H1 (cell line): ENCODE results near the gene KCNQ1. TPM values are rescaled to one million over a fixed set of nuclear protein-coding genes. Genes with fewer than 3 reads are reported as not detected.

Experiments used
- CTCF ChIA-PET: fragments of 300-600 bp; sonication (Branson Sonifier 250); formaldehyde crosslinking; loops from one replicate; lab custom pipeline; 2021; ENCODE audit not compliant: partially characterized antibody; lab: Charles Lee
- POLR2A ChIA-PET: fragments of 300-600 bp; sonication (Branson Sonifier 250); formaldehyde crosslinking; loops from one replicate; lab custom pipeline; 2021; ENCODE audit warnings: inconsistent platforms; ENCODE audit not compliant: partially characterized antibody; lab: Charles Lee
- DNase-seq, 2 experiments: peaks; one replicate each; pipeline versions ENCODE4 v3.0.0 to v3.0.0-alpha.2; 2010 to 2022; ENCODE audit warnings: low spot score in 2 of 2, low read depth in 1 of 2, mixed read lengths in 1 of 2
- FAIRE-seq: peaks from 2 replicates; lab custom pipeline; 2011; peaks lifted over from hg19 to GRCh38; lab: Jason Lieb, UNC
- H2AFZ ChIP-seq: 2 replicates; pipeline ENCODE4 v1.8.1; 2012; ENCODE audit warnings: low read length, inconsistent platforms
- H2AK5ac ChIP-seq: 2 replicates; pipeline ENCODE4 v1.6.1; 2013; ENCODE audit warnings: low read depth, low read length
- H2BK120ac ChIP-seq: replicated peaks from 2 replicates; pipeline ENCODE3; 2013; ENCODE audit warnings: low read depth, low read length, inconsistent platforms
- H2BK12ac ChIP-seq: 2 replicates; pipeline ENCODE4 v1.6.1; 2013; ENCODE audit warnings: low read depth, low read length
- H2BK15ac ChIP-seq: 2 replicates; pipeline ENCODE4 v1.6.1; 2013; ENCODE audit warnings: low read length
- H2BK20ac ChIP-seq: 2 replicates; pipeline ENCODE4 v1.6.1; 2013; ENCODE audit warnings: low read length
- H2BK5ac ChIP-seq: 2 replicates; pipeline ENCODE4 v1.6.1; 2013; ENCODE audit warnings: low read depth, low read length
- H3K14ac ChIP-seq: 2 replicates; pipeline ENCODE4 v1.6.1; 2013; ENCODE audit warnings: inconsistent platforms; ENCODE audit not compliant: insufficient read length
- H3K18ac ChIP-seq: 2 replicates; pipeline ENCODE4 v1.6.1; 2013; ENCODE audit warnings: low read length; ENCODE audit errors: extremely low read depth
- H3K23ac ChIP-seq: 2 replicates; pipeline ENCODE4 v1.6.1; 2013; ENCODE audit warnings: inconsistent platforms; ENCODE audit not compliant: insufficient read length
- H3K23me2 ChIP-seq: 2 replicates; pipeline ENCODE4 v1.6.1; 2013; ENCODE audit warnings: low read depth, low read length
- H3K27ac ChIP-seq: 2 replicates; pipeline ENCODE4 v1.6.1; 2011; ENCODE audit warnings: low read depth, low read length, inconsistent platforms
- H3K27me3 ChIP-seq, 4 experiments: replicated peaks in 1 of 4; 1 replicate in 1 of 4; 2 replicates in 3 of 4; pipeline versions ENCODE4 v1.6.1 to v1.8.1; 2011 to 2013; ENCODE audit warnings: low read length in 3 of 4, mild to moderate bottlenecking in 3 of 4, inconsistent platforms in 2 of 4, mixed read lengths in 2 of 4, moderate library complexity in 1 of 4; ENCODE audit not compliant: control insufficient read depth in 3 of 4, insufficient read depth in 3 of 4; ENCODE audit errors: extremely low read depth in 1 of 4
- H3K36me3 ChIP-seq, 4 experiments: 2 replicates each; pipeline versions ENCODE4 v1.6.1 to v1.8.1; 2011 to 2013; ENCODE audit warnings: mild to moderate bottlenecking in 4 of 4, low read length in 3 of 4, moderate library complexity in 2 of 4, control low read depth in 1 of 4, inconsistent platforms in 1 of 4; ENCODE audit not compliant: insufficient read depth in 4 of 4, control insufficient read depth in 2 of 4
- H3K4ac ChIP-seq: replicated peaks from 2 replicates; pipeline ENCODE3; 2013; ENCODE audit warnings: low read length, low read depth, mixed read lengths, inconsistent platforms; ENCODE audit not compliant: insufficient read length
- H3K4me1 ChIP-seq, 4 experiments: replicated peaks in 1 of 4; 1 replicate in 1 of 4; 2 replicates in 3 of 4; pipeline versions ENCODE4 v1.6.1 to v1.8.1; 2011 to 2013; ENCODE audit warnings: low read length in 3 of 4, inconsistent platforms in 2 of 4, mixed read lengths in 1 of 4; ENCODE audit not compliant: insufficient read depth in 4 of 4, control insufficient read depth in 3 of 4
- H3K4me2 ChIP-seq, 2 experiments: 2 replicates each; pipeline versions ENCODE4 v1.6.1 to v1.8.1; 2011 to 2013; ENCODE audit warnings: low read depth in 2 of 2, low read length in 2 of 2, control low read depth in 1 of 2, inconsistent platforms in 1 of 2, mild to moderate bottlenecking in 1 of 2; ENCODE audit not compliant: insufficient read depth in 1 of 2
- H3K4me3 ChIP-seq, 4 experiments: fragments of 200-600, 300-600 bp in 1 of 4; sonication (generic), shearing (Covaris generic), sonication (Bioruptor Twin) in 1 of 4; 2 replicates each; pipeline versions ENCODE4 v1.5.1 to v1.8.1; 2011 to 2016; ENCODE audit warnings: low read length in 4 of 4, low read depth in 3 of 4, control low read depth in 2 of 4, inconsistent platforms in 2 of 4, mild to moderate bottlenecking in 2 of 4, mixed read lengths in 1 of 4, moderate library complexity in 1 of 4; ENCODE audit not compliant: insufficient read depth in 2 of 4; ENCODE audit errors: extremely low read depth in 1 of 4
- H3K56ac ChIP-seq: replicated peaks from 2 replicates; pipeline ENCODE3; 2013; ENCODE audit warnings: low read depth, mild to moderate bottlenecking, mixed read lengths, low read length, inconsistent platforms; ENCODE audit not compliant: insufficient read length
- H3K79me1 ChIP-seq: 2 replicates; pipeline ENCODE4 v1.6.1; 2013; ENCODE audit warnings: low read depth, low read length, control low read depth
- H3K79me2 ChIP-seq, 2 experiments: 2 replicates each; pipeline versions ENCODE4 v1.6.1 to v1.8.1; 2012 to 2013; ENCODE audit warnings: low read length in 2 of 2, mild to moderate bottlenecking in 2 of 2, inconsistent platforms in 1 of 2; ENCODE audit not compliant: insufficient read depth in 2 of 2, control insufficient read depth in 1 of 2
- H3K9ac ChIP-seq, 4 experiments: replicated peaks in 1 of 4; 1 replicate in 1 of 4; 2 replicates in 3 of 4; pipeline versions ENCODE4 v1.6.1 to v1.8.1; 2011 to 2013; ENCODE audit warnings: low read depth in 3 of 4, low read length in 3 of 4, control low read depth in 2 of 4, mild to moderate bottlenecking in 2 of 4, moderate library complexity in 2 of 4, inconsistent platforms in 1 of 4; ENCODE audit errors: extremely low read depth in 1 of 4
- H3K9me3 ChIP-seq, 2 experiments: 2 replicates each; pipeline versions ENCODE4 v1.6.1 to v1.8.1; 2012 to 2013; ENCODE audit warnings: mild to moderate bottlenecking in 2 of 2, moderate library complexity in 2 of 2, control low read depth in 1 of 2, inconsistent platforms in 1 of 2, low read depth in 1 of 2, low read length in 1 of 2, mixed read lengths in 1 of 2; ENCODE audit not compliant: insufficient read depth in 2 of 2
- H4K20me1 ChIP-seq, 2 experiments: replicated peaks in 1 of 2; 2 replicates each; pipeline versions ENCODE3 to v1.8.1; 2011 to 2013; ENCODE audit warnings: inconsistent platforms in 2 of 2, low read length in 2 of 2, mild to moderate bottlenecking in 1 of 2; ENCODE audit not compliant: insufficient read depth in 2 of 2, control insufficient read depth in 1 of 2
- H4K5ac ChIP-seq: 2 replicates; pipeline ENCODE4 v1.6.1; 2013; ENCODE audit warnings: low read length, low read depth, mixed read lengths, inconsistent platforms; ENCODE audit not compliant: insufficient read length
- H4K8ac ChIP-seq: 2 replicates; pipeline ENCODE4 v1.8.0; 2013; ENCODE audit warnings: mild to moderate bottlenecking, moderate library complexity, low read length, inconsistent platforms; ENCODE audit not compliant: insufficient read depth; ENCODE audit errors: extremely low read depth
- H4K91ac ChIP-seq: replicated peaks from 2 replicates; pipeline ENCODE3; 2013; ENCODE audit warnings: low read length, mixed read lengths, inconsistent platforms; ENCODE audit not compliant: insufficient read length
- EZH2 ChIP-seq: fragments of 200-600 bp; sonication (generic); IDR thresholded peaks from 2 replicates; pipeline ENCODE4 v1.7.1; 2012; ENCODE audit warnings: low read depth, mild to moderate bottlenecking, moderate library complexity, low read length, inconsistent platforms; ENCODE audit not compliant: severe bottlenecking
- FOSL1 ChIP-seq: IDR thresholded peaks from 2 replicates; pipeline ENCODE4 v1.6.1; 2011; ENCODE audit warnings: mild to moderate bottlenecking, low read depth, low read length, moderate library complexity; ENCODE audit not compliant: insufficient read depth
- HDAC6 ChIP-seq: IDR thresholded peaks from one replicate; pipeline ENCODE4 v1.7.1; 2012; ENCODE audit warnings: low read depth, mild to moderate bottlenecking, inconsistent platforms, low read length, moderate library complexity
- RAD21 ChIP-seq, 2 experiments: IDR thresholded peaks in 1 of 2; conservative IDR thresholded peaks in 1 of 2; 2 replicates each; pipeline ENCODE4 v1.6.1; 2011; ENCODE audit warnings: low read depth in 2 of 2, low read length in 2 of 2, improper control_type of control experiment in 1 of 2, inconsistent platforms in 1 of 2, mild to moderate bottlenecking in 1 of 2, moderate library complexity in 1 of 2
- SAP30 ChIP-seq: fragments of 300-600 bp; sonication (generic); IDR thresholded peaks from 2 replicates; pipeline ENCODE4 v1.7.1; 2012; ENCODE audit warnings: low read length, moderate library complexity, mild to moderate bottlenecking, inconsistent platforms; ENCODE audit not compliant: insufficient read depth, insufficient replicate concordance
- SIX5 ChIP-seq: IDR thresholded peaks from 2 replicates; pipeline ENCODE4 v1.6.1; 2011; ENCODE audit warnings: mild to moderate bottlenecking, low read depth, low read length
- TEAD4 ChIP-seq: IDR thresholded peaks from 2 replicates; pipeline ENCODE4 v1.6.1; 2012; ENCODE audit warnings: low read depth, low read length, inconsistent platforms, mixed read lengths
- WGBS, 2 experiments: shearing (Covaris generic) in 1 of 2; methylation state at CpG; one replicate each; pipeline versions ENCODE4 v1.1.6 to v1.1.7; 2013 to 2015; ENCODE audit warnings: low lambda C conversion rate in 2 of 2, mixed read lengths in 2 of 2, inconsistent platforms in 1 of 2, low coverage in 1 of 2, missing lambda C conversion rate in 1 of 2; ENCODE audit not compliant: insufficient replicate concordance in 2 of 2, insufficient coverage in 1 of 2, insufficient read length in 1 of 2; ENCODE audit errors: extremely low coverage in 1 of 2, missing lambda C conversion rate in 1 of 2; 5-methylcytosine and 5-hydroxymethylcytosine counted together
- polyA plus RNA-seq, 7 experiments: library from polyadenylated mRNA; depleted of rRNA in 3 of 7; stranded (reverse) in 5 of 7; unstranded in 2 of 7; fragments of >200 nt in 5 of 7; fragments of 200-250 nt in 2 of 7; gene quantifications; 1 replicate in 5 of 7; 2 replicates in 1 of 7; 4 replicates in 1 of 7; pipeline versions ENCODE4 v1.2.1 to v1.2.3, GENCODE V29; 2011 to 2013; ENCODE audit warnings: missing spikeins in 2 of 7, mixed read lengths in 2 of 7
- total RNA-seq: library from RNA; stranded (reverse); fragmentation: NEBNext Ultra II Directional; extraction: Animal tissue kit (Norgen Biotek cat#: 25700); gene quantifications from 2 replicates; pipeline ENCODE4 v1.2.1, GENCODE V29; 2021

Gene KCNQ1
- total and polyA plus RNA-seq, 2 of the 8 experiments (the other 6 are each of a cell fraction or from before 2014, with no cell fraction given): 1.9 to 2.0 TPM

DNA sequence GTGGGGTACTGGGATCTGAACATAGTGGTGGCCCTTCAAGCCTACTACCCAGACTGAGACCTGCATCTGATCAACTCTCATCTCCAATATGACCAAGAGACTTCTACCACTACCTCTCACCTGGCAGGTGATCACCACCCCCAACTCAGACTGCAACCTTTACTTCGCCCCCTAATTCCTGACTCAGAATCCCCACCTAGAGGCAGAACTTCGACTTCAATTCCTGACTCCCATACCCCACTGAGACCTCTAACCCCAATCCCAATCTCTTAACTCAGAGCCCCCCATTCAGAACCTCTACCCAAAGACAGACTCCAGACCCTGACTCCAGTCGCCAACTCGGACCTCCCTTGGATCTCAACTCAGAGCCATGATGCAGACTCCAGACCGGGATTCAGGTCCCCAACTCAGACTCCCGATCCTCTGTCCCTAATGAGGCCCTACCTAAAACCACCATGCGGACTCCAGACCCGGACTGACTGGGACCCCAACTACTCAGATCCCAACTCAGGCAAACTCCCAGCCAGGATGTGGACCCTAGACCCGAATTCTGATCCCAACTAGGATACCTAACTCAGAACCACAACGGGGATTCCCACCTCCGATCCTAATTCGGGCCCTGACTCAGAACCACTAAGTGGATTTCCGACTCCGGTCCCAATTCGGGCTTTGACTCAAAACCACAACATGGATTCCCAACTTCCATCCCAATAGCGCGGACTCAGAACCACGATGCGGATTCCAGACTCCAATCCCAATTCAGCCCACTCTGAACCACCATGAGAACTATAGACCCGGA lies 253.8 kb downstream of the KCNQ1 start:
- Histone ChIP-seq H2AK5ac (no peak overlapping the region), H2BK15ac (0 out of 2 replicates have a peak overlapping the region, but pooled peaks have one; percentile 18), H2BK12ac (no peak overlapping the region), H4K8ac (peak overlapping the region; percentile 42; the same call in 1 of the 2 replicates), H3K56ac (no peak overlapping the region), H3K4me3 (peak overlapping the region; percentile 51 to 70 (median 58)), H3K4me2 (peak overlapping the region; percentile 72 to 75), H4K5ac (no peak overlapping the region), H2BK20ac (0 out of 2 replicates have a peak overlapping the region, but pooled peaks have one; percentile 72), H2BK5ac (peak overlapping the region; percentile 66; the same call in 1 of the 2 replicates), H2AFZ (no peak overlapping the region), H3K23me2 (peaks cover 5% of the 10 kb centered on the region; the same call in 1 of the 2 replicates), H3K36me3 (peaks cover 0 to 3% (median 0%) of the 10 kb centered on the region in 4 experiments; a peak in 1 of 8 replicates), H3K4me1 (peaks cover 17 to 36% (median 26%) of the 10 kb centered on the region in 4 experiments), H4K91ac (no peak overlapping the region), H3K18ac (peak overlapping the region; percentile 72; the same call in 1 of the 2 replicates), H4K20me1 (peaks cover 2 to 6% of the 10 kb centered on the region in 2 experiments), H3K79me1 (peaks cover 2% of the 10 kb centered on the region; the same call in 1 of the 2 replicates), H3K4ac (no peak overlapping the region), H3K27me3 (peaks cover 0 to 33% (median 20%) of the 10 kb centered on the region in 4 experiments; a peak in 6 of 7 replicates), H3K9me3 (peaks cover 0 to 12% of the 10 kb centered on the region in 2 experiments; a peak in 2 of 4 replicates), H3K79me2 (peaks cover 0 to 38% of the 10 kb centered on the region in 2 experiments; a peak in 2 of 4 replicates), H3K23ac (no peak overlapping the region), H3K14ac (no peak overlapping the region), H2BK120ac (no peak overlapping the region), H3K27ac (no peak overlapping the region), H3K9ac (peak overlapping the region in 2 of 4 experiments; percentile 27 to 65; a peak in 3 of 7 replicates)
- POLR2A ChIA-PET: interaction anchor here (0.7 to 1.9 kb wide), 3 partner anchors 11 to 183 kb away, joined by 3 to 8 read pairs (median 3); no protein-coding TSS in a partner anchor
- DNase-seq: no peak
- CTCF ChIA-PET: interaction anchor here (1.4 kb wide), 1 partner anchor 165 kb away, joined by 4 read pairs; no protein-coding TSS in a partner anchor
- no peak for FAIRE-seq
- 30% methylated on average over 20 of the region's 20 CpGs; no CpG with 5 or more reads in 1 of the 2 experiments for WGBS, 2 experiments
- TF ChIP-seq FOSL1: no peak
- no peak for TF ChIP-seq EZH2
- no peak for TF ChIP-seq SIX5
- TF ChIP-seq HDAC6: no peak
- TF ChIP-seq TEAD4: 0 out of 2 replicates have a peak, but pooled peaks have one; percentile 20
- TF ChIP-seq RAD21 (IDR thresholded peaks at IDR 0.05 in 1 of 2, conservative IDR thresholded peaks at IDR 0.05 in 1 of 2; ENCODE audit: low read depth in 2 of 2, low read length in 2 of 2): peak; percentile 32 to 57; a peak in 3 of 4 replicates
- TF ChIP-seq SAP30: no peak
